ENCODE results near the gene SAPCD2. TPM values are rescaled to one million over a fixed set of nuclear protein-coding genes. Genes with fewer than 3 reads are reported as not detected.

The SAPCD2 gene
- total RNA-seq, 4 donors from 2014 or later: 0.27 to 1.0 (median 0.72) TPM

- H3K9me3 ChIP-seq: no peaks in the 10 kb centered on the region
- peaks cover 21 to 31% of the 10 kb centered on the region in 2 donors for H3K4me1 ChIP-seq
- DNase-seq: no peak
- 80 to 83% methylated on average over 8 of the region's 8 CpGs for WGBS, 2 donors
- intact Hi-C loops (cut with DNase I): no loop called here
- peaks cover 0 to under 1% of the 10 kb centered on the region in 2 donors for H3K36me3 ChIP-seq
- H3K4me3 ChIP-seq (replicated peaks in 1 of 3): no peak overlapping the region
- TF ChIP-seq CTCF (IDR thresholded peaks at IDR 0.05): no peak
- no peak for TF ChIP-seq POLR2A (IDR thresholded peaks at IDR 0.05)
- no peak overlapping the region for H3K27ac ChIP-seq
- H3K27me3 ChIP-seq: no peaks in the 10 kb centered on the region
Measured at GRCh38 chr9:137073992-137074399, 3.6 kb upstream of the SAPCD2 start.

- H3K27ac ChIP-seq: peak overlapping the region; percentile 56 to 83 (median 73)
- H3K27me3 ChIP-seq: no peaks in the 10 kb centered on the region
- TF ChIP-seq CTCF (IDR thresholded peaks at IDR 0.05) (no peak), POLR2A (IDR thresholded peaks at IDR 0.05) (no peak)
- H3K36me3 ChIP-seq: no peaks in the 10 kb centered on the region
- intact Hi-C loops (cut with DNase I): no loop called here
- no peaks in the 10 kb centered on the region for H3K9me3 ChIP-seq
- H3K4me3 ChIP-seq (replicated peaks in 1 of 3): peak overlapping the region in 1 of 3 donors; percentile 19
- no peak for DNase-seq
- peaks cover 6 to 14% of the 10 kb centered on the region in 2 donors for H3K4me1 ChIP-seq
- 100% methylated on average over 1 of the region's 2 CpGs; no CpG with 5 or more reads in 1 of the 2 donors for WGBS, 2 donors
Measured at GRCh38 chr9:137071282-137071681, 925 bp upstream of the SAPCD2 start.

GRCh38 chr9:137070906-137071275, 534 bp upstream of the SAPCD2 start:
- WGBS, 2 donors: 13 to 29% methylated on average over 3 to 6 of the region's 6 CpGs
- Histone ChIP-seq H3K27ac (peak overlapping the region; percentile 56 to 83 (median 73)), H3K27me3 (no peaks in the 10 kb centered on the region), H3K36me3 (no peaks in the 10 kb centered on the region), H3K4me1 (peaks cover 6 to 14% of the 10 kb centered on the region in 2 donors), H3K4me3 (replicated peaks in 1 of 3) (peak overlapping the region in 1 of 3 donors; percentile 19), H3K9me3 (no peaks in the 10 kb centered on the region)
- intact Hi-C loops (cut with DNase I): no loop called here
- TF ChIP-seq POLR2A (IDR thresholded peaks at IDR 0.05) (no peak), CTCF (IDR thresholded peaks at IDR 0.05) (peak in 1 of 6 experiments; percentile 12)
- no peak for DNase-seq

GRCh38 chr9:137069508-137070091, 757 bp downstream of the SAPCD2 start:
- Histone ChIP-seq H3K36me3 (no peaks in the 10 kb centered on the region), H3K4me1 (peaks cover 6 to 14% of the 10 kb centered on the region in 2 donors), H3K27me3 (no peaks in the 10 kb centered on the region), H3K4me3 (replicated peaks in 1 of 3) (no peak overlapping the region), H3K27ac (no peak overlapping the region), H3K9me3 (no peaks in the 10 kb centered on the region)
- DNase-seq: no peak
- intact Hi-C loops (cut with DNase I): loop anchor here (5.0 kb wide), 1 partner anchor 282 kb away; no protein-coding TSS in a partner anchor
- TF ChIP-seq CTCF (IDR thresholded peaks at IDR 0.05): no peak
- no peak for TF ChIP-seq POLR2A (IDR thresholded peaks at IDR 0.05)
- WGBS, 2 donors: 13 to 71% methylated on average over 1 to 3 of the region's 52 CpGs
